Right atrium auricular region (tissue), 2 donors: ENCODE measurements around the gene PKMYT1. TPM values are rescaled to one million over a fixed set of nuclear protein-coding genes. Genes with fewer than 3 reads are reported as not detected.

Experiments
- DNase-seq: peaks from one replicate; pipeline ENCODE4 v3.0.0-alpha.2; 2019; ENCODE audit warnings: low spot score
- H3K27ac ChIP-seq, 2 donors: fragments of 200-600 bp; sonication (generic); 1 replicate in 1 of 2; 2 replicates in 1 of 2; pipeline ENCODE4 v1.5.1; 2016 to 2019
- H3K27me3 ChIP-seq, 2 donors: fragments of 200-600 bp; sonication (generic); one replicate each; pipeline versions ENCODE4 v1.5.1 to v1.6.0; 2017 to 2019
- H3K36me3 ChIP-seq: fragments of 200-600 bp; sonication (generic); one replicate; pipeline ENCODE4 v1.5.1; 2016
- H3K4me1 ChIP-seq, 2 donors: fragments of 200-600 bp; sonication (generic); one replicate each; pipeline versions ENCODE4 v1.5.1 to v1.6.0; 2017 to 2019
- H3K4me3 ChIP-seq, 2 donors: fragments of 200-600 bp; sonication (generic); 1 replicate in 1 of 2; 2 replicates in 1 of 2; pipeline ENCODE4 v1.5.1; 2017 to 2019; ENCODE audit warnings: mild to moderate bottlenecking in 1 of 2, moderate library complexity in 1 of 2
- H3K9me3 ChIP-seq, 2 donors: fragments of 200-600 bp; sonication (generic); one replicate each; pipeline ENCODE4 v1.5.1; 2019
- total RNA-seq, 2 donors: library from RNA; depleted of rRNA; stranded (reverse); fragments of >200 nt; gene quantifications; one replicate each; pipeline ENCODE4 v1.1.0, GENCODE V29; 2016
- TF ChIP-seq, protein P1 (sequence below), 2 donors: fragments of 200-600 bp; sonication (generic); IDR thresholded peaks; one replicate each; pipeline ENCODE4 v1.5.1; 2019; ENCODE audit warnings: antibody characterized with exemption in 2 of 2

Gene PKMYT1
- total RNA-seq, 2 donors from 2014 or later: 0.52 to 0.98 TPM

GRCh38 chr16:2999929-3000328 lies 19.7 kb upstream of the PKMYT1 start:
- no peak overlapping the region for H3K27ac ChIP-seq
- H3K4me3 ChIP-seq: no peak overlapping the region
- H3K27me3 ChIP-seq: no peaks in the 10 kb centered on the region
- peaks cover 0 to 3% of the 10 kb centered on the region in 2 donors for H3K4me1 ChIP-seq
- no peak for DNase-seq
- no peaks in the 10 kb centered on the region for H3K36me3 ChIP-seq
- no peaks in the 10 kb centered on the region for H3K9me3 ChIP-seq
- TF ChIP-seq, protein P1, sequence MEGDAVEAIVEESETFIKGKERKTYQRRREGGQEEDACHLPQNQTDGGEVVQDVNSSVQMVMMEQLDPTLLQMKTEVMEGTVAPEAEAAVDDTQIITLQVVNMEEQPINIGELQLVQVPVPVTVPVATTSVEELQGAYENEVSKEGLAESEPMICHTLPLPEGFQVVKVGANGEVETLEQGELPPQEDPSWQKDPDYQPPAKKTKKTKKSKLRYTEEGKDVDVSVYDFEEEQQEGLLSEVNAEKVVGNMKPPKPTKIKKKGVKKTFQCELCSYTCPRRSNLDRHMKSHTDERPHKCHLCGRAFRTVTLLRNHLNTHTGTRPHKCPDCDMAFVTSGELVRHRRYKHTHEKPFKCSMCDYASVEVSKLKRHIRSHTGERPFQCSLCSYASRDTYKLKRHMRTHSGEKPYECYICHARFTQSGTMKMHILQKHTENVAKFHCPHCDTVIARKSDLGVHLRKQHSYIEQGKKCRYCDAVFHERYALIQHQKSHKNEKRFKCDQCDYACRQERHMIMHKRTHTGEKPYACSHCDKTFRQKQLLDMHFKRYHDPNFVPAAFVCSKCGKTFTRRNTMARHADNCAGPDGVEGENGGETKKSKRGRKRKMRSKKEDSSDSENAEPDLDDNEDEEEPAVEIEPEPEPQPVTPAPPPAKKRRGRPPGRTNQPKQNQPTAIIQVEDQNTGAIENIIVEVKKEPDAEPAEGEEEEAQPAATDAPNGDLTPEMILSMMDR (IDR thresholded peaks at IDR 0.05): no peak

GRCh38 chr16:2996298-2996697 lies 16.1 kb upstream of the PKMYT1 start:
- H3K27ac ChIP-seq: no peak overlapping the region
- TF ChIP-seq, protein P1 (IDR thresholded peaks at IDR 0.05): no peak
- no peak overlapping the region for H3K4me3 ChIP-seq
- no peaks in the 10 kb centered on the region for H3K4me1 ChIP-seq
- H3K27me3 ChIP-seq: no peaks in the 10 kb centered on the region
- DNase-seq: no peak
- H3K36me3 ChIP-seq: no peaks in the 10 kb centered on the region
- no peaks in the 10 kb centered on the region for H3K9me3 ChIP-seq

- H3K4me3 ChIP-seq: no peak overlapping the region
- no peaks in the 10 kb centered on the region for H3K9me3 ChIP-seq
- no peak overlapping the region for H3K27ac ChIP-seq
- H3K4me1 ChIP-seq: no peaks in the 10 kb centered on the region
- TF ChIP-seq, protein P1 (IDR thresholded peaks at IDR 0.05): no peak
- H3K27me3 ChIP-seq: no peaks in the 10 kb centered on the region
- no peaks in the 10 kb centered on the region for H3K36me3 ChIP-seq
- no peak for DNase-seq
These were observed 12.3 kb upstream of the PKMYT1 start for GRCh38 chr16:2992383-2993081.

DNA sequence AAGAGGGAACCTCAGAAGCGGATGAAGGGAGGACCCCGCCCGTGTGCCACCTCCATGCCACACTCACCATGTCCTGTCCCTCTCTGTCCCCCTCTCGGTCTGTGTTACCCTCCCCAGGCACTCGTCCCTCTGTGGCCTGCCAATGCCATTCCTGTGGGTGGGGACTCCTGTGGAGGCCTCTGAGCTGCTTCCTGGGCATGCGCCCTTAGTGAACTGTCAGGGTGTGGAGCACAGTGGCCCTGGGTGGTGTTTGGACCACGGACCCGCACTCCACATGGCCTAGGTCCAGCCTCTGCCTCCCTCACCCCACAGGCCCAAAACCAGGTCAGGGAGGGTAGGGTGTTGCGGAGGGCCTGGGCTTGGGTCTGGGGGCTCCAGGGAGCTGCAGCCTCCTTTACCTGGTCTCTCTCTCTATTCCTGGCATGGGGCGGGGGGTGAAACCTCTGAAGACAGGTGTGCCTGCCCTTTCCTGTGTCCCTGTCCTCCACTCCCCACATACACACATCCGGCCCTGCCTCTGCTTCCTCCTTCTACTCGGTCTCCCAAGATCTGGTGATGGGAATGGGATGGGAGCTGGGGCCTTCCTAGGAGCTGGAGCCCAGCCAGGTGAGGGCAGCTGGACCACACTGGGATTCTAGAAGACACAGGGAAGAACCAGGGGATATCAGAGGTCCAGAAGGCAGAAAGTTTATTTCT lies 11.5 kb upstream of the PKMYT1 start:
- Histone ChIP-seq H3K9me3 (no peaks in the 10 kb centered on the region), H3K4me3 (no peak overlapping the region), H3K4me1 (peaks cover 0 to under 1% of the 10 kb centered on the region in 2 donors), H3K27ac (no peak overlapping the region), H3K27me3 (no peaks in the 10 kb centered on the region), H3K36me3 (no peaks in the 10 kb centered on the region)
- TF ChIP-seq, protein P1 (IDR thresholded peaks at IDR 0.05): no peak
- no peak for DNase-seq

- Histone ChIP-seq H3K36me3 (no peaks in the 10 kb centered on the region), H3K9me3 (no peaks in the 10 kb centered on the region), H3K4me3 (no peak overlapping the region), H3K4me1 (peaks cover 0 to 9% of the 10 kb centered on the region in 2 donors), H3K27me3 (no peaks in the 10 kb centered on the region), H3K27ac (no peak overlapping the region)
- TF ChIP-seq, protein P1 (IDR thresholded peaks at IDR 0.05): no peak
- no peak for DNase-seq
These were observed 10.6 kb upstream of the PKMYT1 start for GRCh38 chr16:2990891-2991290.
